ENCODE data around the gene ORM2.
"Not testable (repeated sequence)": the region's sequence is repeated elsewhere in the genome, so short reads cannot be mapped to it uniquely, and the experiment has no call there.

ORM2 gene

GRCh38 chr9:114329625-114330022 is at the start of gene ORM2:
TSS of gene ORM2 (plus strand) at chr9:114329869. CDS start at chr9:114329905, 36 bp downstream.
- not testable (repeated sequence) for DNase-seq

GRCh38 chr9:114280636-114281472 is 48.8 kb upstream of the ORM2 start:
- DNase-seq: no peak

- DNase-seq: no peak
Observed at GRCh38 chr9:114281473-114282103, 48.1 kb upstream of the ORM2 start.

- no peak for DNase-seq
Observed at GRCh38 chr9:114282104-114282485, 47.6 kb upstream of the ORM2 start.

GRCh38 chr9:114282507-114282906 is 47.2 kb upstream of the ORM2 start:
- DNase-seq: no peak

GRCh38 chr9:114282926-114283325 is 46.7 kb upstream of the ORM2 start:
- no peak for DNase-seq

GRCh38 chr9:114283551-114284111 is 46.0 kb upstream of the ORM2 start:
- DNase-seq: no peak

- DNase-seq: no peak
Observed at GRCh38 chr9:114284316-114285060, 45.2 kb upstream of the ORM2 start.

GRCh38 chr9:114285166-114285867 is 44.4 kb upstream of the ORM2 start:
- DNase-seq: no peak

GRCh38 chr9:114286146-114286679 is 43.5 kb upstream of the ORM2 start:
- DNase-seq: no peak

- peak; percentile 47 for DNase-seq
Observed at GRCh38 chr9:114287001-114287762, 42.5 kb upstream of the ORM2 start.

- DNase-seq: no peak
Observed at GRCh38 chr9:114287763-114288192, 41.9 kb upstream of the ORM2 start.

- DNase-seq: no peak
Observed at GRCh38 chr9:114288193-114289091, 41.2 kb upstream of the ORM2 start.

- no peak for DNase-seq
Observed at GRCh38 chr9:114289106-114289505, 40.6 kb upstream of the ORM2 start.

- no peak for DNase-seq
Observed at GRCh38 chr9:114289571-114290481, 39.8 kb upstream of the ORM2 start.

- DNase-seq: no peak
Observed at GRCh38 chr9:114290561-114290986, 39.1 kb upstream of the ORM2 start.

- DNase-seq: peak; percentile 19
Observed at GRCh38 chr9:114291064-114291474, 38.6 kb upstream of the ORM2 start.

- DNase-seq: no peak
Observed at GRCh38 chr9:114291886-114292590, 37.6 kb upstream of the ORM2 start.

- DNase-seq: no peak
Observed at GRCh38 chr9:114294664-114295063, 35.0 kb upstream of the ORM2 start.
